GM12878 (cell line): ENCODE results near the gene LIPM. TPM values are rescaled to one million over a fixed set of nuclear protein-coding genes. Genes with fewer than 3 reads are reported as not detected.
A peak's percentile ranks its signal among the peaks of the same experiment; 100 is the strongest.

Experiments
- CBFB ChIP-seq: IDR thresholded peaks from 2 replicates; pipeline ENCODE4 v1.6.1; 2016; ENCODE audit warnings: antibody characterized with exemption, low read depth
- CREB1 ChIP-seq: IDR thresholded peaks from 2 replicates; pipeline ENCODE4 v1.6.1; 2012; ENCODE audit warnings: low read depth, mild to moderate bottlenecking, inconsistent platforms
- DPF2 ChIP-seq: fragments of 450-650 bp; IDR thresholded peaks from 2 replicates; pipeline ENCODE4 v1.6.1; 2017; ENCODE audit warnings: mild to moderate bottlenecking
- E4F1 ChIP-seq: fragments of 450-650 bp; IDR thresholded peaks from 2 replicates; pipeline ENCODE4 v1.6.1; 2018; ENCODE audit warnings: borderline replicate concordance, mild to moderate bottlenecking; ENCODE audit not compliant: partially characterized antibody
- FOXM1 ChIP-seq: IDR thresholded peaks from 2 replicates; pipeline ENCODE4 v1.6.1; 2012; ENCODE audit warnings: low read depth, mild to moderate bottlenecking, inconsistent platforms, low read length, moderate library complexity
- HDAC6 ChIP-seq: fragments of 200-600 bp; sonication (generic); IDR thresholded peaks from one replicate; pipeline ENCODE4 v1.8.0; 2017; ENCODE audit warnings: antibody characterized with exemption; ENCODE audit not compliant: unreplicated experiment
- HDGF ChIP-seq: fragments of 450-650 bp; IDR thresholded peaks from 2 replicates; pipeline ENCODE4 v1.6.1; 2016; ENCODE audit warnings: antibody characterized with exemption
- IKZF1 ChIP-seq: fragments of 450-650 bp; conservative IDR thresholded peaks from 2 replicates; pipeline ENCODE4 v1.6.1; 2017; ENCODE audit warnings: antibody characterized with exemption, mild to moderate bottlenecking
- IKZF2 ChIP-seq, 2 experiments: fragments of 450-650 bp; IDR thresholded peaks; 2 replicates each; pipeline ENCODE4 v1.6.1; 2017; ENCODE audit warnings: mild to moderate bottlenecking in 2 of 2, moderate library complexity in 2 of 2
- IRF5 ChIP-seq: fragments of 450-650 bp; IDR thresholded peaks from 2 replicates; pipeline ENCODE4 v1.6.1; 2017; ENCODE audit warnings: borderline replicate concordance
- JUNB ChIP-seq: IDR thresholded peaks from 2 replicates; pipeline ENCODE4 v1.6.1; 2016; ENCODE audit warnings: antibody characterized with exemption, mild to moderate bottlenecking
- KLF5 ChIP-seq: fragments of 450-650 bp; IDR thresholded peaks from 2 replicates; pipeline ENCODE4 v1.6.1; 2014; ENCODE audit warnings: mild to moderate bottlenecking; ENCODE audit not compliant: partially characterized antibody
- MAX ChIP-seq: IDR thresholded peaks from 2 replicates; pipeline ENCODE4 v1.6.1; 2012; ENCODE audit warnings: low read depth, low read length, improper control_type of control experiment
- MTA3 ChIP-seq: IDR thresholded peaks from 2 replicates; pipeline ENCODE4 v1.6.1; 2012; ENCODE audit warnings: low read length, inconsistent platforms, borderline replicate concordance
- MYB ChIP-seq: fragments of 150-350 bp; IDR thresholded peaks from 2 replicates; pipeline ENCODE4 v1.6.1; 2014; ENCODE audit warnings: mild to moderate bottlenecking, low read depth, low read length, borderline replicate concordance
- NFIC ChIP-seq: IDR thresholded peaks from 2 replicates; pipeline ENCODE4 v1.6.1; 2012; ENCODE audit warnings: low read depth, mild to moderate bottlenecking, inconsistent platforms, low read length, moderate library complexity
- NKRF ChIP-seq: fragments of 450-650 bp; conservative IDR thresholded peaks from 2 replicates; pipeline ENCODE4 v1.6.1; 2017; ENCODE audit warnings: mild to moderate bottlenecking, moderate library complexity
- NR2C2 ChIP-seq: IDR thresholded peaks from 2 replicates; pipeline ENCODE4 v1.6.1; 2011; ENCODE audit warnings: borderline replicate concordance, low read depth; ENCODE audit not compliant: control insufficient read depth, insufficient read length
- POU2F2 ChIP-seq: IDR thresholded peaks from 3 replicates; pipeline ENCODE4 v1.6.1; 2011; ENCODE audit warnings: low read depth, mild to moderate bottlenecking, low read length, borderline replicate concordance
- RB1 ChIP-seq: fragments of 450-650 bp; formaldehyde crosslinking; IDR thresholded peaks from 2 replicates; pipeline ENCODE4 v1.6.1; 2017; ENCODE audit warnings: mild to moderate bottlenecking, borderline replicate concordance
- RCOR1 ChIP-seq: conservative IDR thresholded peaks from 2 replicates; pipeline ENCODE4 v1.6.1; 2012; ENCODE audit warnings: low read depth, low read length, improper control_type of control experiment
- SREBF2 ChIP-seq: IDR thresholded peaks from 2 replicates; pipeline ENCODE4 v1.6.1; 2012; ENCODE audit warnings: mild to moderate bottlenecking, low read length
- SUPT20H ChIP-seq: IDR thresholded peaks from 2 replicates; pipeline ENCODE4 v1.6.1; 2011; ENCODE audit warnings: low read depth, mild to moderate bottlenecking, low read length, moderate library complexity, borderline replicate concordance; ENCODE audit not compliant: control insufficient read depth
- TCF3 ChIP-seq: IDR thresholded peaks from 2 replicates; pipeline ENCODE4 v1.6.1; 2012; ENCODE audit warnings: low read depth, mild to moderate bottlenecking, low read length, borderline replicate concordance; ENCODE audit not compliant: insufficient read depth
- ZNF217 ChIP-seq: fragments of 450-650 bp; IDR thresholded peaks from 2 replicates; pipeline ENCODE4 v1.6.1; 2017; ENCODE audit warnings: antibody characterized with exemption, mild to moderate bottlenecking
- polyA plus RNA-seq, 11 experiments: library from polyadenylated mRNA; depleted of rRNA in 4 of 11; unstranded in 6 of 11; stranded (reverse) in 5 of 11; fragments of >200 nt; fragmentation: Nextera tagmentation in 4 of 11; fragmentation: Illumina TruSeq in 1 of 11; extraction: Ambion mirVana in 4 of 11; extraction: Trizol in 1 of 11; gene quantifications; 1 replicate in 1 of 11; 2 replicates in 10 of 11; pipeline versions ENCODE4 v1.2.1 to v1.2.3, GENCODE V29; 2011 to 2016; ENCODE audit warnings: inconsistent platforms in 2 of 11, missing spikeins in 2 of 11, low read depth in 1 of 11
- total RNA-seq, 4 experiments: library from RNA; depleted of rRNA in 3 of 4; stranded (reverse); fragments of >200 nt in 3 of 4; fragmentation: Illumina TruSeq in 1 of 4; extraction: Trizol in 1 of 4; gene quantifications; 2 replicates each; pipeline versions ENCODE4 v1.2.1 to v1.2.3, GENCODE V29; 2013 to 2021

LIPM gene
- total and polyA plus RNA-seq, 10 of the 15 experiments (the other 5 are each of a cell fraction or from before 2014, with no cell fraction given): not detected

GRCh38 chr10:88848499-88848898 is 46.0 kb downstream of the LIPM start (continued):
- TF ChIP-seq E4F1 (no peak), FOXM1 (no peak), POU2F2 (no peak), IRF5 (no peak), RB1 (no peak), NFIC (peak; percentile 75), TCF3 (no peak), NR2C2 (no peak), IKZF1 (0 out of 2 replicates have a peak, but pooled peaks have one; percentile 37), MTA3 (no peak), HDGF (no peak), HDAC6 (no peak), RCOR1 (no peak), NKRF (no peak), CREB1 (no peak), IKZF2 (IDR thresholded peaks at IDR 0.05) (0 out of 4 replicates have a peak, but pooled peaks of 1 of the 2 experiments have one; percentile 17), MYB (no peak), CBFB (no peak), MAX (no peak), KLF5 (no peak), DPF2 (no peak), SREBF2 (no peak), JUNB (peak; percentile 86), SUPT20H (no peak), ZNF217 (no peak)
